Left ventricle myocardium inferior (tissue), 1 donor: ENCODE data around the gene TUBGCP2. TPM values are rescaled to one million over a fixed set of nuclear protein-coding genes. Genes with fewer than 3 reads are reported as not detected.

Experiments
- DNase-seq: peaks from one replicate; pipeline ENCODE4 v3.0.0-alpha.2; 2020
- H3K27ac ChIP-seq: fragments of 200-600 bp; replicated peaks from 2 replicates; pipeline ENCODE4 v1.8.0; 2021
- H3K27me3 ChIP-seq: fragments of 200-600 bp; 2 replicates; pipeline ENCODE4 v1.8.0; 2021; ENCODE audit warnings: low read depth
- H3K36me3 ChIP-seq: fragments of 200-600 bp; 2 replicates; pipeline ENCODE4 v1.8.0; 2021
- H3K4me1 ChIP-seq: fragments of 200-600 bp; 2 replicates; pipeline ENCODE4 v1.8.0; 2021
- H3K4me3 ChIP-seq: fragments of 200-600 bp; 2 replicates; pipeline ENCODE4 v1.8.0; 2021; ENCODE audit warnings: mild to moderate bottlenecking, moderate library complexity
- H3K9me3 ChIP-seq: fragments of 200-600 bp; replicated peaks from 2 replicates; pipeline ENCODE4 v1.8.0; 2021
- CTCF ChIP-seq: fragments of 200-600 bp; IDR thresholded peaks from 2 replicates; pipeline ENCODE4 v1.8.0; 2021; ENCODE audit warnings: antibody characterized with exemption, mild to moderate bottlenecking, borderline replicate concordance
- intact Hi-C: fragments of 100-400 bp; cut with micrococcal nuclease; formaldehyde crosslinking; loops from one replicate; pipeline ENCODE4 v1.11.0; 2022
- total RNA-seq: library from RNA; stranded (reverse); fragmentation: NEBNext Ultra II Directional; extraction: Animal tissue kit (Norgen Biotek cat#: 25700); gene quantifications from one replicate; pipeline ENCODE4 v1.2.1, GENCODE V29; 2021
- donor health status: DM: no; HTN: yes; CAD: no; lungs with severe emphysema.

TUBGCP2 gene
- total RNA-seq, 1 donor from 2014 or later = 38.9 TPM

GRCh38 chr10:133346413-133346812 lies 37.7 kb upstream of the TUBGCP2 start:
- no peaks in the 10 kb centered on the region for H3K9me3 ChIP-seq
- intact Hi-C loops = no loop called here
- TF ChIP-seq CTCF = no peak
- H3K27ac ChIP-seq = no peak overlapping the region
- no peak for DNase-seq
- peaks cover 85% of the 10 kb centered on the region for H3K27me3 ChIP-seq
- H3K4me1 ChIP-seq = no peaks in the 10 kb centered on the region
- no peaks in the 10 kb centered on the region for H3K36me3 ChIP-seq
- H3K4me3 ChIP-seq = no peak overlapping the region

DNA sequence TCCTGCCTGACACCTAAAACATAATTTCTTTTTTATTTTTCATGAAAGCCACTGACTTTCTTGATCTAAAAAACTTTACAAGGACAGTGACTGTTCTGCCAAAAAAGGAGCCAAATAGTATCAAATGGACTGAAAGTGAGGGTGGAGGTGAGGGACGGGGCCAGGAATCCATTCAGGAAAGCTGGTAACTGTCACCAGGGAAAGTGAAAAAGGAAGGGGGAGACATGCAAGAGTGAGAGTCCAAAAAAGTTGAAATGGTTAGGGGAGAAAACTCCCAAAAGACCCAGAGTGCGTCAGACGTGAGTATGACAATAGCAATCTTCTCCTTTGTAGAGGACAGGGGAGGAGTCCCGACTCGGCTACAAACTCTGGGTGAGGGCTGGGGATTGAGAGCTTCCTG lies 35.6 kb upstream of the TUBGCP2 start:
- H3K4me1 ChIP-seq = no peaks in the 10 kb centered on the region
- no peak overlapping the region for H3K27ac ChIP-seq
- no peaks in the 10 kb centered on the region for H3K36me3 ChIP-seq
- no peak for DNase-seq
- intact Hi-C loops = no loop called here
- TF ChIP-seq CTCF = no peak
- peaks cover 97% of the 10 kb centered on the region for H3K27me3 ChIP-seq
- H3K4me3 ChIP-seq = no peak overlapping the region
- H3K9me3 ChIP-seq = no peaks in the 10 kb centered on the region

DNA sequence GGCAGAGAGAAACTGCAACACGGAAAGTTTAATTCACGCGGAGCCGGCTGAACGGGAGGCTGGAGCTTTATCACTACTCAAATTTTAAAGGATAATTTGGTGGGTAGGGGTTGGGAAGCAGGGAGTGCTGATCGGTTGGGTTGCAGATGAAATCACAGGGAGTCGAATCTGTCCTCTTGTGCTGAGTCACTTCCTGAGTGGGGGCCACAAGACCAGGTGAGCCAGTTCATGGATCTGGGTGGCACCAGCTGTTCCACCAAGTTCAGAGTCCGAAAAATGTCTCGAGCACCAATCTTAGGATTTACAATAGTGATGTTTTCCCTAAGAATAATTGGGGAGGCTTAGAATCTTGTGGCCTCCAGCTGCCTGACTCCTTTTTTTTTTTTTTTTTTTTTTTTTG lies 34.9 kb upstream of the TUBGCP2 start:
- peaks cover 97% of the 10 kb centered on the region for H3K27me3 ChIP-seq
- no peak for TF ChIP-seq CTCF
- no peaks in the 10 kb centered on the region for H3K4me1 ChIP-seq
- intact Hi-C loops = no loop called here
- no peaks in the 10 kb centered on the region for H3K9me3 ChIP-seq
- DNase-seq = no peak
- H3K27ac ChIP-seq = no peak overlapping the region
- no peaks in the 10 kb centered on the region for H3K36me3 ChIP-seq
- H3K4me3 ChIP-seq = no peak overlapping the region

GRCh38 chr10:133342942-133343341 lies 34.3 kb upstream of the TUBGCP2 start:
- Histone ChIP-seq H3K36me3 (no peaks in the 10 kb centered on the region), H3K4me3 (no peak overlapping the region), H3K27ac (no peak overlapping the region), H3K4me1 (no peaks in the 10 kb centered on the region), H3K9me3 (no peaks in the 10 kb centered on the region), H3K27me3 (peaks cover 97% of the 10 kb centered on the region)
- DNase-seq = no peak
- no peak for TF ChIP-seq CTCF
- intact Hi-C loops = no loop called here

DNA sequence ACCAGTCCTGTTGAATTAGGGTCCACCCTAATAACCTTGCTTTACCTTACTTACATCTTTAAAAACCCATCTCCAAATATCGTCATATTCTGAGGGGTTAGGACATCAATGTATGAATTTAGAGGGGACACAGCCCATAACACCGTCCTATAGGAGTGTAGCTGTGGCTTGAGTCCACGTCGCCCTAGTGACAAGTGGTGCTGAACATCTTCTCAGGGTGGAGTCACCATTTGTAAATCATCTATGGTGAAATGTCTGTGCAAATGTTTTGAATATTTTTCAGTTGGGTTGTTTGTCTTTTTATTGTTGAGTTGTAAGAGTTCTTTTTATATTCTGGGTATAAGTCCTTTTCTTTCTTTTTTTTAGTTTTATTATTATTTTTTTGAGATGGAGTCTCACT lies 33.3 kb upstream of the TUBGCP2 start:
- Histone ChIP-seq H3K4me1 (no peaks in the 10 kb centered on the region), H3K27me3 (peaks cover 97% of the 10 kb centered on the region), H3K36me3 (no peaks in the 10 kb centered on the region), H3K27ac (no peak overlapping the region), H3K9me3 (no peaks in the 10 kb centered on the region), H3K4me3 (no peak overlapping the region)
- intact Hi-C loops = no loop called here
- no peak for TF ChIP-seq CTCF
- no peak for DNase-seq
